ENCODE results near the gene SERPINA5.

GRCh38 chr14:94625353-94625635, 44.1 kb downstream of the SERPINA5 start:
- no peak for TF ChIP-seq CTCF (IDR thresholded peaks at IDR 0.05; ENCODE audit: low read depth, low read length)
- no peak for TF ChIP-seq EZH2phosphoT487 (IDR thresholded peaks at IDR 0.05; ENCODE audit: low read depth)
